Activated naive CD4-positive, alpha-beta T cell (primary cell): ENCODE data around the gene COL9A2.
A peak's percentile ranks its signal among the peaks of the same experiment; 100 is the strongest.

ENCODE experiments used
- DNase-seq, 4 experiments: peaks; one replicate each; lab custom pipeline; 2025; lab: John Stamatoyannopoulos, UW

COL9A2 gene

DNA sequence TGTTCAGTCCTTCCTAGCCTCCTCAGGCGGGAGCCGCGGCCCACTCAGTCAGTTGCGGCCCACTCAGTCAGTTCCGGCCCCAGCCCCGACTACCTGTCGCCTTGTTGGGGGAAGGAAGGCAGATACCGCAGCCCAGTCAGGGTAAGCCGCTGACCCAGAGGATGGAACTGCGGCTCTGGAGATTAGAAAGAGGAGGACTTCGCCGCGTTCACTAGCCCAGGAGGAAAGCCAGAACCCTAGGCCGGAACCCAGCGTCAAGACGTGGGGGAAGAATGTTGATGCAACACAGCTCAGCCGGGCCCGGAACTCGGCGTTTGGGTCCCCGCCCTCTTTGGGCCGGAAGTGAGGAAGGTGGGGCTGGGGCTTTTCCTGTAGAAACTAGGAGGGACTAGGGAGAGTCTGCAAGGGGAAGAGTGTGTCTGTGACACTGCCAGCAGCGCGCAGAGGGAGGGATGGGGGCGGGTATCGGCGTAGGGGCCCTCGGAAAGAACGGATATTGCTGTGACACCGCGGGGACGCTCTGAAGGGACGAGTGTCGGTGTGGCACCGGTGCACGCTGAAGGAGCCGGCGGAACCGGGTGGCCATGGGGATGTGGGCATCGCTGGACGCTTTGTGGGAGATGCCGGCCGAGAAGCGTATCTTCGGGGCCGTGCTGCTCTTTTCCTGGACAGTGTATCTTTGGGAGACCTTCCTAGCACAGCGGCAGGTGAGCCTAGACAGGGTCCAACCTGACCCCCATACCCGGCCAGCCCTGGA lies 59.2 kb downstream of the COL9A2 start, which contains the start of gene ZMPSTE24:
TSS of gene ZMPSTE24 (plus strand) at position 549 of the 757 bp plus-strand sequence. CDS start at position 585, 36 bp downstream.
- peak; percentile 87 to 91 (median 90) for DNase-seq

DNA sequence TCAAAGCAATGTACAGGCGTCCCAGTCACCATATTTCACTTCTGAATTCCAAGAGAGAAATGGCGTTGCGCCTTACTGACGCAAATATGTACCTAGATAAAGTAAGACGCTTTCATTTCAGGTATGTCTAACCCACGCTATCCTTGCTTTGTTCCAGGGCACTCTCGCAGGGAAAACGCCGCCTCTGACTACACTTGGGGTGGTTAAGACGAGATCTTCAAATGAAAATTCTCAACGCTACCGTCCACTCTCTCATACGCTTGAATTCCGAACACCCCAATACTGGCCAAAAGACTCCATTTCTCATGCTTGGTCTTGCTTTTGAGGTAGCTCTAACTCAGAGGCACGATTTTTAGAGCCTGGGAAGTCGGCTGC lies 59.8 kb downstream of the COL9A2 start:
- DNase-seq = no peak

- DNase-seq = no peak
These were observed 60.5 kb downstream of the COL9A2 start for GRCh38 chr1:40256401-40257084.

DNA sequence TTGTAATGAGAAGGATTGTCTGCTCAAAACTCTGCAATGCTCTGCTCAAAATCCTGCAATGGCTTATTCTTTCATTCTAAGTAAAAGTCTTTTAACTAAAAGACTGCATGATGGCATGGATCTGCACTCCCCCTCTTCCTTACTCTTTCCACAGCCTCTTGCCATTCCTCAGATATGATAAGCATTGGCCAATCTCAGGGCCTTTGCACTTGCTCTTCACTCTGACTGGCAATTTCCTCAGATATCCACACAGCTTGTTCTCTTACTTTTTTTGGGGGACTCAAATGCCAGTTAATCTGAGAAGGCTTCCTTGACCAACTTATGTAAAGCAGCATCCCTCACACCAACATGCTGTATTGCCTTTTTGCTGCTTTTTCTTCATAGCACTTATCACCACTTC lies 61.9 kb downstream of the COL9A2 start:
- DNase-seq = no peak

GRCh38 chr1:40252601-40253000 lies 64.5 kb downstream of the COL9A2 start:
- DNase-seq = no peak

DNA sequence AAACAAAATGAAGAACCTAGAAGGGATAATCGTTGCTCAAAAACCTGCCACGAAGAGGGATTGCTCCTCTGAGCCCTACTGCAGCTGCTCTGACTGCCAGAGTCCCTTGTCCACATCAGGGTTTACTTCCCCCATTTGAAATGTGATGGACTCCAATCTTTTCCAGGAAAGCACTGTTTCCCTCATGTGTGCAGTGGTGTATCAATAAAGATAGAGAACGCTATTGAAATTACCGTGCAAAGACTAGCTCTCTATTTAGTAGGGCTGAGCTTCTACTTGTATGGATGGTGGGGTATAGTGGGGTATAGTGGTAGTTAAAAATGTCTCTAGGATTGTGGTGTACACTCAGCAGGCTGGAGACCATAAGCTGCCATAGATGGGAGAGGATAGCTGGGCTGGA lies 65.6 kb downstream of the COL9A2 start:
- no peak for DNase-seq
